ENCODE measurements around the gene KCNG4. TPM values are rescaled to one million over a fixed set of nuclear protein-coding genes. Genes with fewer than 3 reads are reported as not detected.

KCNG4 gene
- total RNA-seq, 6 experiments from 2014 or later = not detected

GRCh38 chr16:84252184-84252583 lies 12.4 kb upstream of the KCNG4 start:
- DNase-seq = no peak
- Mint-ChIP-seq H3K27ac (no peak overlapping the region), H3K4me1 (ENCODE audit: low read depth) (peaks cover 11% of the 10 kb centered on the region), H3K9me3 (no peaks in the 10 kb centered on the region), H3K27me3 (ENCODE audit: insufficient read depth) (peaks cover 16% of the 10 kb centered on the region), H3K4me3 (no peak overlapping the region), H3K36me3 (ENCODE audit: low read depth) (no peaks in the 10 kb centered on the region)
- no peak for TF ChIP-seq CTCF (IDR thresholded peaks at IDR 0.05)

GRCh38 chr16:84247844-84248243 lies 8.0 kb upstream of the KCNG4 start:
- peaks cover 20% of the 10 kb centered on the region for H3K4me1 Mint-ChIP-seq (ENCODE audit: low read depth)
- DNase-seq = peak; percentile 64

GRCh38 chr16:84247331-84247730 lies 7.5 kb upstream of the KCNG4 start:
- peak; percentile 35 for DNase-seq
- Mint-ChIP-seq H3K4me3 (no peak overlapping the region), H3K27me3 (ENCODE audit: insufficient read depth) (peaks cover 19% of the 10 kb centered on the region), H3K4me1 (ENCODE audit: low read depth) (peaks cover 20% of the 10 kb centered on the region), H3K27ac (peak overlapping the region; percentile 37; the same call in 1 of the 2 replicates), H3K36me3 (ENCODE audit: low read depth) (no peaks in the 10 kb centered on the region), H3K9me3 (no peaks in the 10 kb centered on the region)
- no peak for TF ChIP-seq CTCF (IDR thresholded peaks at IDR 0.05)

More at GRCh38 chr16:84247844-84248243, 8.0 kb upstream of the KCNG4 start:
- Mint-ChIP-seq H3K27ac (peak overlapping the region; percentile 37; the same call in 1 of the 2 replicates), H3K36me3 (ENCODE audit: low read depth) (no peaks in the 10 kb centered on the region), H3K9me3 (no peaks in the 10 kb centered on the region), H3K4me3 (no peak overlapping the region), H3K27me3 (ENCODE audit: insufficient read depth) (peaks cover 19% of the 10 kb centered on the region)
- no peak for TF ChIP-seq CTCF (IDR thresholded peaks at IDR 0.05)

- H3K4me3 Mint-ChIP-seq = no peak overlapping the region
- no peak overlapping the region for H3K27ac Mint-ChIP-seq
- H3K27me3 Mint-ChIP-seq (ENCODE audit: insufficient read depth) = peaks cover 21% of the 10 kb centered on the region
Measured at GRCh38 chr16:84246679-84247077, 6.9 kb upstream of the KCNG4 start.

GRCh38 chr16:84245956-84246678 lies 6.3 kb upstream of the KCNG4 start:
- peaks cover 20% of the 10 kb centered on the region for H3K4me1 Mint-ChIP-seq (ENCODE audit: low read depth)
- no peak for TF ChIP-seq CTCF (IDR thresholded peaks at IDR 0.05)

More at GRCh38 chr16:84246679-84247077, 6.9 kb upstream of the KCNG4 start:
- TF ChIP-seq CTCF (IDR thresholded peaks at IDR 0.05) = no peak
- Mint-ChIP-seq H3K36me3 (ENCODE audit: low read depth) (no peaks in the 10 kb centered on the region), H3K9me3 (no peaks in the 10 kb centered on the region), H3K4me1 (ENCODE audit: low read depth) (peaks cover 20% of the 10 kb centered on the region)
- DNase-seq = no peak

More at GRCh38 chr16:84245956-84246678, 6.3 kb upstream of the KCNG4 start:
- Mint-ChIP-seq H3K36me3 (ENCODE audit: low read depth) (no peaks in the 10 kb centered on the region), H3K4me3 (no peak overlapping the region), H3K27ac (no peak overlapping the region), H3K27me3 (ENCODE audit: insufficient read depth) (peaks cover 27% of the 10 kb centered on the region), H3K9me3 (no peaks in the 10 kb centered on the region)
- no peak for DNase-seq

Data from HFFc6 (cell line).